Naive B cell (primary cell): Measurements from ENCODE around the gene CHRDL1. TPM values are rescaled to one million over a fixed set of nuclear protein-coding genes. Genes with fewer than 3 reads are reported as not detected.
"Not testable (repeated sequence)": the region's sequence is repeated elsewhere in the genome, so short reads cannot be mapped to it uniquely, and the experiment has no call there.

ENCODE experiments used
- ATAC-seq, 2 donors: fragments of 150-1000 bp; cut with Tn5 transposase; 2 replicates each; pipeline ENCODE4 v1.10.0; 2021; ENCODE audit warnings: low read depth in 2 of 2, mild to moderate bottlenecking in 2 of 2, moderate library complexity in 2 of 2
- DNase-seq: peaks from one replicate; pipeline ENCODE4 v3.0.0; 2022
- H3K27ac Mint-ChIP-seq, 6 donors: one replicate each; pipeline ENCODE4 v1.8.0; 2020 to 2022; ENCODE audit warnings: mild to moderate bottlenecking in 6 of 6, mixed read lengths in 6 of 6, moderate library complexity in 5 of 6, inconsistent platforms in 2 of 6
- H3K27me3 Mint-ChIP-seq, 3 donors: one replicate each; pipeline ENCODE4 v1.8.0; 2021 to 2022; ENCODE audit warnings: mixed read lengths in 3 of 3, mild to moderate bottlenecking in 1 of 3
- H3K36me3 Mint-ChIP-seq, 2 donors: one replicate each; pipeline ENCODE4 v1.8.0; 2020 to 2022; ENCODE audit warnings: mixed read lengths in 2 of 2, inconsistent platforms in 1 of 2, mild to moderate bottlenecking in 1 of 2
- H3K4me1 Mint-ChIP-seq, 3 donors: one replicate each; pipeline ENCODE4 v1.8.0; 2020 to 2022; ENCODE audit warnings: mixed read lengths in 3 of 3, inconsistent platforms in 1 of 3, mild to moderate bottlenecking in 1 of 3, moderate library complexity in 1 of 3
- H3K4me3 Mint-ChIP-seq, 8 donors: one replicate each; pipeline ENCODE4 v1.8.0; 2020 to 2022; ENCODE audit warnings: mild to moderate bottlenecking in 8 of 8, mixed read lengths in 8 of 8, moderate library complexity in 8 of 8, inconsistent platforms in 2 of 8
- H3K9me3 Mint-ChIP-seq, 7 donors: one replicate each; pipeline ENCODE4 v1.8.0; 2020 to 2022; ENCODE audit warnings: mixed read lengths in 7 of 7, mild to moderate bottlenecking in 5 of 7, inconsistent platforms in 2 of 7, moderate library complexity in 1 of 7
- polyA plus RNA-seq, 6 donors: library from polyadenylated mRNA; unstranded; fragments of 300-500 nt; fragmentation: Illumina TruSeq; gene quantifications; one replicate each; pipeline ENCODE4 v1.2.3, GENCODE V29; 2021; ENCODE audit warnings: low read depth in 6 of 6

The CHRDL1 gene
- polyA plus RNA-seq, 6 donors from 2014 or later, result not detected

GRCh38 chrX:110671068-110671803 is 124.4 kb downstream of the CHRDL1 start:
- peak overlapping the region in 1 of 6 donors; percentile 41 for H3K27ac Mint-ChIP-seq

GRCh38 chrX:110669572-110669971 is 126.0 kb downstream of the CHRDL1 start:
- ATAC-seq (no peak), DNase-seq (no peak)
- no peaks in the 10 kb centered on the region for H3K36me3 Mint-ChIP-seq
- H3K4me3 Mint-ChIP-seq, result no peak overlapping the region
- H3K27ac Mint-ChIP-seq, result no peak overlapping the region
- H3K27me3 Mint-ChIP-seq, result no peaks in the 10 kb centered on the region
- H3K4me1 Mint-ChIP-seq, result no peaks in the 10 kb centered on the region
- H3K9me3 Mint-ChIP-seq, result peaks cover 0 to 8% (median 3%) of the 10 kb centered on the region in 7 donors

More at GRCh38 chrX:110671068-110671803, 124.4 kb downstream of the CHRDL1 start:
- no peaks in the 10 kb centered on the region for H3K4me1 Mint-ChIP-seq
- no peak for ATAC-seq
- H3K27me3 Mint-ChIP-seq, result no peaks in the 10 kb centered on the region
- H3K9me3 Mint-ChIP-seq, result peaks cover 0 to 8% (median 3%) of the 10 kb centered on the region in 7 donors
- H3K4me3 Mint-ChIP-seq, result peak overlapping the region in 2 of 8 donors; percentile 14 to 69
- H3K36me3 Mint-ChIP-seq, result no peaks in the 10 kb centered on the region
- no peak for DNase-seq

- peaks cover 0 to 6% (median 3%) of the 10 kb centered on the region in 7 donors for H3K9me3 Mint-ChIP-seq
Measured at GRCh38 chrX:110667706-110668105, 127.9 kb downstream of the CHRDL1 start.

GRCh38 chrX:110665223-110666002 is 130.2 kb downstream of the CHRDL1 start:
- Mint-ChIP-seq H3K27ac (no peak overlapping the region), H3K4me1 (no peaks in the 10 kb centered on the region), H3K4me3 (no peak overlapping the region), H3K27me3 (no peaks in the 10 kb centered on the region), H3K36me3 (no peaks in the 10 kb centered on the region), H3K9me3 (peaks cover 0 to 4% (median 0%) of the 10 kb centered on the region in 7 donors)
- DNase-seq (no peak), ATAC-seq (no peak)

More at GRCh38 chrX:110667706-110668105, 127.9 kb downstream of the CHRDL1 start:
- Mint-ChIP-seq H3K36me3 (no peaks in the 10 kb centered on the region), H3K4me1 (no peaks in the 10 kb centered on the region), H3K27me3 (no peaks in the 10 kb centered on the region), H3K27ac (peak overlapping the region in 1 of 6 donors; percentile 61), H3K4me3 (peak overlapping the region in 1 of 8 donors; percentile 53)
- ATAC-seq (no peak), DNase-seq (no peak)

- ATAC-seq (no peak), DNase-seq (no peak)
- H3K36me3 Mint-ChIP-seq, result no peaks in the 10 kb centered on the region
- H3K27me3 Mint-ChIP-seq, result no peaks in the 10 kb centered on the region
- peaks cover 0 to 13% (median 8%) of the 10 kb centered on the region in 7 donors for H3K9me3 Mint-ChIP-seq
- H3K4me3 Mint-ChIP-seq, result no peak overlapping the region
- H3K4me1 Mint-ChIP-seq, result no peaks in the 10 kb centered on the region
- no peak overlapping the region for H3K27ac Mint-ChIP-seq
Measured at GRCh38 chrX:110657073-110657472, 138.5 kb downstream of the CHRDL1 start.

GRCh38 chrX:110654280-110654679 is 141.3 kb downstream of the CHRDL1 start:
- H3K27me3 Mint-ChIP-seq, H3K4me3 Mint-ChIP-seq, H3K27ac Mint-ChIP-seq, DNase-seq, H3K4me1 Mint-ChIP-seq, H3K36me3 Mint-ChIP-seq, ATAC-seq: not testable (repeated sequence)
- H3K9me3 Mint-ChIP-seq, result peaks cover 0 to 25% (median 8%) of the 10 kb centered on the region in 7 donors

- DNase-seq (no peak), ATAC-seq (no peak)
- Mint-ChIP-seq H3K27me3 (no peaks in the 10 kb centered on the region), H3K36me3 (no peaks in the 10 kb centered on the region), H3K9me3 (peaks cover 0 to 23% (median 8%) of the 10 kb centered on the region in 7 donors), H3K4me3 (no peak overlapping the region), H3K4me1 (no peaks in the 10 kb centered on the region), H3K27ac (no peak overlapping the region)
Measured at GRCh38 chrX:110646386-110646785, 149.2 kb downstream of the CHRDL1 start.
